Sciatic nerve (tissue), 2 donors: ENCODE results near the gene DENND4B. TPM values are rescaled to one million over a fixed set of nuclear protein-coding genes. Genes with fewer than 3 reads are reported as not detected.
A peak's percentile ranks its signal among the peaks of the same experiment; 100 is the strongest.

Experiments
- ATAC-seq: fragments of 200-7000 bp; cut with Tn5 transposase; one replicate; pipeline ENCODE4 v1.9.1; 2020; ENCODE audit warnings: mild to moderate bottlenecking, moderate library complexity
- DNase-seq: peaks from one replicate; pipeline ENCODE4 v3.0.0-alpha.2; 2020; ENCODE audit warnings: low spot score
- intact Hi-C: fragments of 100-400 bp; cut with DNase I; formaldehyde crosslinking; loops from one replicate; pipeline ENCODE4 v1.14.2; 2022
- total RNA-seq: library from RNA; stranded (reverse); fragmentation: NEBNext Ultra II Directional; extraction: Animal tissue kit (Norgen Biotek cat#: 25700); gene quantifications from one replicate; pipeline ENCODE4 v1.2.1, GENCODE V29; 2021
- donor health status: DM: no; HTN: no; CAD: no.
- donor health status: DM: no; HTN: no; CAD: no.

DENND4B gene
- total RNA-seq, 1 donor from 2014 or later: 78.9 TPM

DNA sequence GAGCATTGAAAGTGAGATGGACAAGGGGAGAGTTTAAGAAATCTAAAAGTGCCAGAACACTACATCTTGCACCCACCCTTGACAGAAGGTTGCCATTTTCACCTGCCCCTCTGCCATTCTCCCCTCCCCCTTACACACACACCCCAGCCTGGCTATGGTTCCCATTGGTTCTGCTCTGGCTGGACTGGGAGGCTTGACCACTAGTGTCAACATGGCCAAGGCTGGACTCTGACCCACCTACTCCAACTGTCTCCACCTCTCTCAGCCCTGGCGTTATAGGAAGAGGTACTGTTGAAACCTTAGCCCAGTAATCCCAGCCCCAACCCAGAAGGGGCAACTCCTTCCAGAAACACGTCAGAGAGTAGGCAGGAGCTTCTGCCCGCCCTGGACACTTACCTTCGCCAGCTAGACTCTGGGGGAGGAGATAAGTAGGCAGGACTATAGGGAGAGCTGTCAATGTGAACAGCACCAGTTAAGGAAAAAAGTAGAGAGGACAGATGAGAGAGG lies 7.4 kb upstream of the DENND4B start:
- DNase-seq (no peak), ATAC-seq (no peak)
- intact Hi-C loops: no loop called here

- DNase-seq (no peak), ATAC-seq (no peak)
- intact Hi-C loops: no loop called here
These were observed 5.3 kb upstream of the DENND4B start for GRCh38 chr1:153951801-153952200.

GRCh38 chr1:153951183-153951582 lies 4.7 kb upstream of the DENND4B start:
- DNase-seq (no peak), ATAC-seq (no peak)
- intact Hi-C loops: no loop called here

- intact Hi-C loops: loop anchor here (10.0 kb wide), 1 partner anchor 131 kb away; no protein-coding TSS in a partner anchor
- DNase-seq (peak; percentile 93), ATAC-seq (peak; percentile 92)
These were observed 510 bp downstream of the DENND4B start for GRCh38 chr1:153945795-153946621.

GRCh38 chr1:153945131-153945794 lies 1.3 kb downstream of the DENND4B start:
- DNase-seq (peak; percentile 70), ATAC-seq (peak; percentile 58)
- intact Hi-C loops: loop anchor here (10.0 kb wide), 1 partner anchor 130 kb away; no protein-coding TSS in a partner anchor

DNA sequence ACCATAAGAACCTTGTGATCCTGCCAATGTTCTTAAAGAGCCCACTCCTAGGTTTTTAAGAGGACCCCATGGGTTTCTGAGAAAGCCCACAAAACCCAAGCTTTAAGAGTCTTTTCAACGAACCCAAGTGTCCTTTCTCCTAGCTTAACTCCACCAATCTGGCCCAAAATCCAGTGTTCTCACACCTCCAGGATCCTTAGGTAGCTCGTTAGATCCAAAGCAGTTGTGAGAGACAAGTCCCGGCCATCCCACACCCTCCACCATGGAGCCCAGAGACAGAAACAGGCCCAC lies 1.7 kb downstream of the DENND4B start:
- no peak for ATAC-seq
- no peak for DNase-seq
- intact Hi-C loops: loop anchor here (10.0 kb wide), 1 partner anchor 130 kb away; no protein-coding TSS in a partner anchor

GRCh38 chr1:153944005-153944826 lies 2.3 kb downstream of the DENND4B start:
- DNase-seq (no peak), ATAC-seq (no peak)
- intact Hi-C loops: loop anchor here (10.0 kb wide), 1 partner anchor 129 kb away; no protein-coding TSS in a partner anchor

- intact Hi-C loops: loop anchor here (10.0 kb wide), 1 partner anchor 128 kb away; no protein-coding TSS in a partner anchor
- no peak for ATAC-seq
- no peak for DNase-seq
These were observed 3.6 kb downstream of the DENND4B start for GRCh38 chr1:153942766-153943549.

- no peak for DNase-seq
- no peak for ATAC-seq
- intact Hi-C loops: loop anchor here (10.0 kb wide), 1 partner anchor 127 kb away; no protein-coding TSS in a partner anchor
These were observed 4.4 kb downstream of the DENND4B start for GRCh38 chr1:153941826-153942725.

GRCh38 chr1:153940756-153941155 lies 5.8 kb downstream of the DENND4B start:
- no peak for ATAC-seq
- intact Hi-C loops: loop anchor here (10.0 kb wide), 1 partner anchor 126 kb away; no protein-coding TSS in a partner anchor
- DNase-seq: no peak

DNA sequence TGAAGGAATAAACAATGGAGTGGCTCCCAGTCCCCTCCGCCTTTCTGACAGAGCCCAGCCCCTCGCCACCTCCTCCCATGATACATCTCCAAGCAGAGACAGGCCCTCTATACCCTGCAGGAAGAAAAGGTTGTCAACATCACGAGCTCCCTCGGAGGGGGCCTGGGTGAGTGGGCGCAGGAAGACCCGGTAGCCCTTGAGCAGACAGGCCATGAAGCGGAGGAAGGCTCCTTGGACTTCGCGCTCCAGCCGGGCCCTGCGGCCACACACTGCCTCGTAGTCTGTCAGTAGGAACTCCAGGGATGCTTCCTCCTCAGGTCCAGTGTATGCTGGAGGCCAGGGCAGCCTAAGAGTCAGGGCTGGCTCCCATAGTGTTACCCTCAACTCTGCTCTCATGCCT lies 7.0 kb downstream of the DENND4B start:
- intact Hi-C loops: no loop called here
- ATAC-seq (no peak), DNase-seq (no peak)

DNA sequence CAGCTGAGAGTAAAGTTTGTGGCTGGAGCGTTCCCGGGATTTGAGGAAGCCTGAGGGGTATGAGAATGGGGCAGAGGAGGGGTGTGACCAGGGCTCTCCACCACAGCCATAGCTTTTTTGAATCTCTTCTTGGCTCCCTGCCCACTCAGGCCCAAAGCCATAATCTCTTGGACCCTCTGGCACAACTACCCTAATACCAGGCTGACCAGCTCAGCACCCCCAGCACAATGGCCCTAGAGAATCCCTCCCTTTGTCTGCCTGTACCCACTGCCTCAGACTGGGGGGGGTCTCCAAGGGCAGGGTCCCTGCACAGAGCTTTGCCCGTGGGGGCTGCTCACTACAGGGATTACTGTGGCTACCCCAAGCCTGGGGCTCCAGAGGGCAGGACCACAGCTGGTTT lies 7.5 kb downstream of the DENND4B start:
- intact Hi-C loops: no loop called here
- ATAC-seq (no peak), DNase-seq (no peak)

DNA sequence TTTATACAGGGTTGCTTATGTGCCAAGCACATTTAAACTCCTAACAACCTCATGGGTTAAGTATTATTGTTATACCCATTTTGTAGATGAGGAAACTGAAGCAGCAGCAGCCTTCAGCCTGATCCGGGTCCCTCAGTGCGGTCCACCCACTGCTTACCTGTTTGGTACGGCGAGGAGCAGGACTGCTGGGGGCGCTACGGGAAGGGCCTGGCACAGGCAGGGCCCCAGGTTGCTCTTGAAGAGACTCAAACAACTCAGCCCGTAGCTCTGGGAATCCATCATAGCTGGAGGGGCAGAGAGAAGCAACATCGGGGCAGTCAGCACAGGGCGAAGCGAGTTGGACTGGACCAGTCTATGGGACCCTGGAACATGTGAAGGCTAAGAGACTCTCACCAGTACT lies 9.2 kb downstream of the DENND4B start:
- ATAC-seq (no peak), DNase-seq (no peak)
- intact Hi-C loops: no loop called here

GRCh38 chr1:153936011-153936802 lies 10.3 kb downstream of the DENND4B start:
- ATAC-seq (no peak), DNase-seq (no peak)
- intact Hi-C loops: no loop called here

- ATAC-seq: no peak
- intact Hi-C loops: no loop called here
- no peak for DNase-seq
These were observed 11.8 kb downstream of the DENND4B start for GRCh38 chr1:153934746-153935145.

- intact Hi-C loops: no loop called here
- DNase-seq (no peak), ATAC-seq (no peak)
These were observed 12.6 kb downstream of the DENND4B start for GRCh38 chr1:153933955-153934354.

GRCh38 chr1:153933430-153933829 lies 13.1 kb downstream of the DENND4B start:
- ATAC-seq (no peak), DNase-seq (no peak)
- intact Hi-C loops: no loop called here
